NCI-H1092 (cell line): Measurements from ENCODE around the gene OSER1.
A peak's percentile ranks its signal among the peaks of the same experiment; 100 is the strongest.

Experiments used
- DNase-seq: peaks from one replicate; lab custom pipeline; 2025; lab: John Stamatoyannopoulos, UW

OSER1 gene

DNA sequence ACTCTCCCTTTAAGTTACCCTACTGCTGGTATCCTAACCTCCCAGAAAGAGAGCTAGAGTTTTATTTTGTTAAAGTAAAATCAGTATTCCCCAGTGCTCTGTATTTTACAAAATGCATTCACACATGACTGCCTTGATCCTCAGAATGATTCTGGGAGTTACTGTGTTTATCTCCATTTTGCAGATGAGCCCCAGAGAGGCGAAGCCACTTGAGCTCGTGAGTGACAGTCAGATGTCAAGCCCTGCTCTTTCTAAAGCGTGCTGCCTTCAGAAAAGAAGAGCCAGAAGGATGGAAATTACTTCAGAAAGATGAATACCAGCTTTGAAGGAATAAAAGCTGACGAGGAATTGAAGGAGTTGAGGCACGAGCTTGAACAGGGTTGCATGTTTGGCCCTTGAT lies 14.1 kb upstream of the OSER1 start:
- DNase-seq = no peak

DNA sequence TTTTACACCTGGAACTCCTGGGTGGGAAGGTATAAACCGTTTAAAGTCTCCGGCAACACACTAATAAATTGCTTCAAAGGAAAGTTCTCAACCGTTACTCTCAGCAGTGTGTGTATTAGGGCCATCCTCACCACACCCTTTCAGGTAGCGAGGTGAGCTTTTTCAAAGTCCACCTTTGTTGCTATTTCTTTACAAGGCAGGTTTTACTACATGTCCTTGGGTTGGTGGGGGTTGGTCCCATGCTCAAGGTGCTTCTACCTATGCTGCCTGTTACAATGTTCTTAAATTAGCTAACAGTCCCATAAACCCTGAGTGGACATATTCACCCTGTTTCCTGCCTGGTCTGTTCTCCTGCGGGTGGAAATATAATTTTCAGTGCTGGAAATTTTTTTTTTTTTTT lies 13.2 kb upstream of the OSER1 start:
- DNase-seq = no peak

DNA sequence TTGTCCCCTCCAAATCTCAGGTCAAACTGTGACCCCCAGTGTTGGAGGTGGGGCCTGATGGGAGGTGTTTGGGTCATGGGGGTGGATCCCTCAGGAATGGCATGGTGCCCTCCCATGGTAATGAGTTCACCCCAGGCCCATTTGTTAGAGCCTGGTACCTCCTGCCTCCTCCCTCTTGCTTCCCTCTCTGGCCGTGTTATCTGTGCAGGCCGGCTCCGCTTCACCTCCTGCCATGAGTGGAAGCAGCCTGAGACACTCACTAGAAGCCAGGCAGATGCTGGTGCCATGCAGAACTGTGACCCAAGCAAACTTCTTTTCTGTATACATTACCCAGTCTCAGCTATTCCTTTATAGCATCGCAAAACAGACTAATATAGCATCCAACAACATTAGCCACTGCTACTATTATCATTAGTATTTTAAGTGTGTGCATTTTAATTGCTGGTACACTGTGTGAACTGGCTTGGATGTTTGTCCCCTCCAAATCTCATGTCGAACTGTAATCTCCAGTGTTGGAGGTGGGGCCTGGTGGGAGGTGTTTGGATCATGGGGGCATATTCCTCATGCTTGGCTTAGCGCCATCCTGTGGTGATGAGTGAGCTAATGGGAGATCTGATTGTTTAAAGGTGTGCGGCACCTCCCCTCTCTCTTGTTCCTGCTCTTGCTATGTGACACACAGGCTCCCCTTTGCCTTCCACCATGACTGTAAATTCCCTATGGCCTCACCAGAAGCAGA lies 12.2 kb upstream of the OSER1 start:
- no peak for DNase-seq

DNA sequence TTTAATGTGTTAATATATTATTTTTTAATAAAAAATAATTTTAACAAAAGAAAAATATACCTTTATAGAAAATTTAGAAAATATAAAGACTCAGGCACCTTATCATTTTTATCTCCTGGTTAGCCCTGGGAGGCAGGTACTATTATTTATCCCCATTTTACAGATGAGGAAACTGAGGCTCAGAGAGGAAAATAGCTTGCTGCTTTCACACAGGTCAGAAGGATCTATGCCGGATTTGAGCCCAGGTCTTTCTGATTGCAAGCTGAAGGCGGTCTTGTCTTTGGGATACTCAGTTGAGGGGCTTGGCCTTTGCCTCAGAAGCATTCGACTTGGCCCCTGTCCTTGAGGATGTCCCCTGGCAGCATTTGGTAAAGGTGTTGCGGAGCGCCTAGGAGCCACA lies 11.5 kb upstream of the OSER1 start:
- DNase-seq = no peak

DNA sequence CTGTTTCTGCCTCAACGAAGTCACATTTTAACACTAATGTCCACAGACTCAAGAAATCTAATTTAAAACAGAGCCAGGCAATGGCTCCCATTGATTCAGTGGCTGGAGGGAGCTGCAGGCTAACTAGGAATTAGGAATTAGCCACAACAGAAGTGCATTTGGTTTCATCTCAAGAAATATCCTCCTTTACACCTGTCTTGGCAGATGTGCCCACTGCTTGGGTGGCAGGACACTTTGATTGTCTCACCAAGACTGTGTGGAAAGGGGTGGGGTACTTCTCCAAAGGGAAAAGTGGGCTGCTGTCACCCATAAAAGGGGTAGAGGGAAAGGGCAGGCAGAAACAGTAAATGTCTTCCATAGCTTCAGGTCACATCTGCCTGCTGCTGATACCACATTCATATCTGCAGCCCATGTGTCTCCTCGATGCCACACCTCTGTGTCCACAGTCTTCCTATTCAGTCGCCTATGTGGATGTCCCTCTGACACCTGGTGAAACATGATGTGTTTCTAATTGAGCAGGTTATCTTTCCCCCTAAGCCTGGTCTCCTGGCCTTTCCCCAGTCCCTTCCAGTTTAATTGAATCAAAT lies 10.9 kb upstream of the OSER1 start:
- DNase-seq = no peak

DNA sequence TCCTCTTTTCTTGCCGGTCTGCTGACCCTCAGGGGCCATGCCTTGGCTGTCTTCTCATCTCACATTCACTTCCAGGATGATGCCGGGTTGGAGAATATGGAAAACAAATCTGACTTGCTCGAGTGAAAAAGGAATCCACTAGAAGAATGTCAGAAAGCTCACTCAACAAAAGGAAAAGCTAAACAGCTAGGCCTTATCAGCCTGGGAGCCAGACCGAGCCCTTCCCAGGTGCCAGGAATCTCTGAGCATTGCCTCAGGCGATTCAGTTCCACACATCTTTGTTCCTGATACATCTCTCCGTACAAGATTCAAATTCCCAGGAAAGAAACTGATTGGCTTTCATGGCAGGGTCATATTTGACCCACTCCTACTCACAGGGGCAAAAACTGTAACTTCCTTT lies 9.2 kb upstream of the OSER1 start:
- DNase-seq = no peak

DNA sequence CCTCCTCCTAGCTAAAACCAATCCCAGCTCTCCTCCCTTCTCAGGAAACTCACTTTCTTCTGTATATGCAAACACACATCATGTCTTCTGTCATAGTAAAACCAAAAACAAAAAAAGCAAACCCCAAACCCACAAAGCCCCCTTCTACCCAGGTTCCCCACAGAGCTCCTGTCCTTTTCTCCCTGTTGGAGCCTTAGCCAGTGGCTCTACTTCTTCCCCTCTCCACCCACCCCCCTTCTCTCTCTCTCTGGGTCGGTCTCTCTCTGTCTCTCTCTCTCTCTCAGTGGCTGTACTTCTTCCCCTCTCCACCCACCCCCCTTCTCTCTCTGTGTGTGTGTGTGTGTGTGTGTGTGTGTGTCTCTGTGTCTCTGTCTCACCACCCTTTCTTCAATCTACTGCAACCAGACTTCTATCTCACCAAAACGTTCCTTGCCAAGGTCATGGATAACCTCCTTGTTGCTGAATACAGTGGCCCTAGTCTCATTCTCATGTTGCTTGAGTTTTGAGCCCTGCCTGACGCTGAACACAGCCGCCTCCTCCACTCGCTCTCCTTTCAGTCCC lies 8.7 kb upstream of the OSER1 start:
- no peak for DNase-seq

DNA sequence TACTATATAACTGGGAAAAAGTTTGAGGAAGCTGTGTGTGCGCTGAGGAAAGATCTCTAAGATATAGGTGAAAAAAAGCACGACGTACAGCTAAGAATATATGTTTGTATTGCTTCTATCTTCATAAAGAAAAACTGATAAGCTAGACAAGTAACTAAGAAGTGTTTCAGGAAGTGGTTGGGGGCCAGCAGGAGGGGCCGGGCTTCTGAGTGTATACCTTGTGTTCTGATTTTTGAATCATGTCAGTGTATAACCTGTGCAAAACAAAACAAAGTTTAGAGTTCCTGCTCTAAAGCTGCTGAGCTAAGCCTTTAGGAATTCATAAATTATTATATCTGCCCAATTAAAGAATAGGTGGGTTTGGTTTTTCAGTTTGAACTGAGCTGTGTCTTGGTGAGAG lies 7.9 kb upstream of the OSER1 start:
- DNase-seq = no peak

DNA sequence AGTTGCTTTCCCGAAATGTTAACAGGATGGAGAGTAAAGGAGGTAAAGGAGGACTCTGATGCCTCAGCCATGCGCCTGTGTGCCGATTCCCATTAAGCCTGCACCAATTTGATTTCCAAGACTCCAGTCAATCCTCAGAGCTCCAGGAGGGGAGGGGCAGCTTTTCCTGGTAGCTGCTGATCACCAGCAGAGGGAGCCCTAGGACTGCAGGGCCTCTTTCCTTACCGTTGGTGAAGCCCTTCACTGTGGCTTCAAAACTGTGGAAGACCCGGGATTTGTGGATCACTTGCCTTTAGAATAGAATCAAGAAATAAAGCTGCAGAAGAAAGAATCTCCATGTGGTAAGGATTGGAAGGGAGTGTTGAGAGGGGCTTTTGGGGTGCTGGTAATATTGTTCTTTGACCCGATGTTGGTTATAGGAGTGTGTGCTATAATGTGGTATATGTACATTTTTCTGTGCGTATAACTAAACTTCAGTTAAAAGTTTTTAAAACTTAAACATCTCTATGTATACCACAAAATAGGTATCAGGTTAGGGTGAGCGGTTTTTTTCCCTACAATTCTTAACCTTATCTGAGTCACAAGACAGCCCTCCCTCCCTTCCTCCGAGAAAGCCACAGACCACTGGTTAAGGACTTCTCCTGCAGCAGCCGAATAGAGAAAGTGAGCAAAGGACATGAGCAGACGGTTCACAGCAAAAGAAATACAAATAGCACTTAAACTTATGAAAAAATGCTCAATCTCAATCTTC lies 6.9 kb upstream of the OSER1 start:
- DNase-seq = peak; percentile 51

DNA sequence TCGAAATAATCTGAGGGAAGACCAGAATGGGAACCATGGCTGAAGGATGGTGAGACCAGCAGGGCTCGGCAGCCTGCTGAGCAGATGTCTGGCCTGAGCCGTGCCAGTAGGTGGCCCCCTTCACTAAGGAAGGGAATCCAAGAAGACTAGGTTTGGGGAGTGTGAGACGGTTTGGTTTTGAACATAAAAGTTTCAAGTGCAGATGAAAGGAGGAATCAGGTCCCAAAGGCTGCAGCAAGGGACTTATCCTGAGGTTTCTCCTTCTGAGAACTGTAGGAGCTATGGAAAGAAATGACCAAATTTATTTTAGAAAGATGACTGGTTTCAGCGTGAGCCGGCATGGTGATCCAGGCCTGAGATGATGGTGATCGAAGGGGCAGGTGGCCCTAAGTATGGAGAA lies 4.6 kb upstream of the OSER1 start:
- peak; percentile 33 for DNase-seq

DNA sequence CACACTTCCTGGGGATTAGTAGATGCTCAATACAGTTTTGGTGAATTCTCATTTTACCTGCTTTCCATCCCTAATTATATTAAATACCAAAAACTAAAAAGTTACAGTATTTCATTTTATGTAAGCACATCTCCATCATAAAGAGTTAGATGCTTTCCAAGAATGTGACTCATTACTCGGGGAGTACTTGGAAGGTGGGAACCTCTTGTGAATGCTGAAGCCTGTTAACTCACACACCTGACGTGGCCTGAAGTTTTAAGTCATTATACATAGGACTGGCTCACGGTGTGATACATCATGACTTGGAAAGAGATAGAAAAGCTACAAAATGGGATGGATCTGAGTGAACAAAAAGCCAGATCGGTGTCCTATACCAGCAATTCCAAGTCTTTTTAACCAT lies 2.2 kb upstream of the OSER1 start:
- no peak for DNase-seq

DNA sequence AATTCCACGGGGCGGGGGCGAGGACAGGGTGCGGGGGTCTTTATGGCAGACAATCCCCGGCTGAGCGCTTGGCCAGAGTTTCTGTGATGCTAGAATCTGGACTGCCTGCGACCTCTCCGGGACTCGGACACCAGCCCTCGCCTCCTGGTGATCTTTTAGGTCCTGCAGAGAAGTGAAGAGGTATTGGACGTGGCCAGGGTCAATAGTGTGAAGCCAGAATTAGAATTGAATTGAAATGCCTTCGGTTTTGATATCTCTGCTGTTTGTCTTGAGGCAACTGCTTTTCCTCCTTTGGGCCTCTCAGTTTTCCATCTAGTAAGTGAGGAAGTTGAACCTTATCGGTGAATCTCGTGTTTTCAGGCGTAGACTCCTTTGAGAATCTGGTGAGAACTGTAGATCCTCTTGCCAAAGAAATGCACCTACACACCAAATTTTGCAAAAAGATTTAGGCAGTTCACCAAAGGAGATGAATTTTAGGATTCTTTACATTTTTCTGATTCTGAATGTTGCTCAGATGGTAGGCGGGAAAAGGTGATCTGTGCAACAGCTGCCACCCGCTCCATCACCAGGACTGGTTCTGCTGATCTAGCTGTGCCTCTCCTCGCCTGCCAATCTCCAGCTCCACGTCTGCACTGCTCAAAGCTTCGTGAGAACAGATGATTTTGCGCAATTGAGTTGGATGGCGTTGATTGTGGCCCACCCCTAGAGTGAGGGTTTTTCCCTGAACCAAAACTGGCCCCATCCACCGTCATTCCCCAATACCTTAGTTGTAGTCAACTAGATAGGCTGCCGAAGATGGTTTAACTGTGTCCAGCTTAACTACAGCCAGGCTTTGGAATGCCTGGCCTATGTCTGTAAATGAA lies 837 bp upstream of the OSER1 start:
- DNase-seq = no peak

DNA sequence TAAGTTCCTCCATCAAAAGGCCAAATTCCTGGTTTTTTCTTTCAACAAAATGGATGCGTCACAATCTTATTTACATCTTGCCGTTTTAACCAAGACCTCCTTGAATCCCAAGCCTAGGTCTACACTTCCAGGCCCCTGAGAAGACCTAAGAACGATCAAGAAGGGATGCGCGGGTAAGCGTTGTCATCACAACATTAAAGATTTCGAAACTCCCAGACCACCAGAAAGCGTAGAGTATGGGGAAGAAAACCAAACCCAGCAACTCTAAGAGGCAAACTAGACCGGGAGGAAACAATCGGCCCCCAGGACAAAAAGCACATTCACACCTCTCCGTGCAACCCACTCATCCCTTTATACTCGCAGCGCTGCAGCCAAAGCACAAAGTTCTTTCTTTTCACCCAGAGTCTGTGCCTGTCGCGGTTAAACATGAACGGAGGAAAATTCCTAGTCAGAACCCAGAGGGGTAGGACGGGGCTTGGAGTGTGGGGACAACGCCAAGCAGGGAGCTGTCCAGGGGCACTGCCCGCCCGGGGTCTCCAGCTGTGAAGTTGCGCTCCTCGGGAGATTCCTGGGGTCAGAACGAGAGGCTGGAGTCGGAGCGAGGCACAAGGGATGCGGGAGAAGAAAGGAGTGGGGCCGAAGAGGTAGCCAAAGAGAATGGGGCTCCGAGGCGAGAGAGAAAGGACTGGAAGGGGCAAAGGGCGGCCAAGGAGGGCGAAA lies 725 bp downstream of the OSER1 start:
- DNase-seq = no peak

DNA sequence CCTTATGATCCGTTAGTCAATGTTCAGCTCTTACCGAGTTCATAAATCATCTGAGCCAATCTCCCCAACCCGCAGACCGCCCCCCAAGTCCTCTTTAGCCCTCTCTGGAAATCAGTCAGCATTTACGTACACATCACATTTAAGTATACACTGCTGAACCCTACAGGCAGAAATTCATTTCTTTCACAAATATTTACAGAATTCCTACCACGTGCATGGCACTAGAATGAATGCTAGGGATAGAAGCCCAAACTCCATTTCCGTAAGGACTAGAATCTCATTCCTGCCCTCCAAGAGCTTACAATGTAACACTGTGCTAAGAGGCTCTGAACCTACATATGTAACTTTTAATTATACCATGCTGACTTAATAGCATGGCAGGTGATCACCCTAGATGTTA lies 1.8 kb downstream of the OSER1 start:
- DNase-seq = no peak

DNA sequence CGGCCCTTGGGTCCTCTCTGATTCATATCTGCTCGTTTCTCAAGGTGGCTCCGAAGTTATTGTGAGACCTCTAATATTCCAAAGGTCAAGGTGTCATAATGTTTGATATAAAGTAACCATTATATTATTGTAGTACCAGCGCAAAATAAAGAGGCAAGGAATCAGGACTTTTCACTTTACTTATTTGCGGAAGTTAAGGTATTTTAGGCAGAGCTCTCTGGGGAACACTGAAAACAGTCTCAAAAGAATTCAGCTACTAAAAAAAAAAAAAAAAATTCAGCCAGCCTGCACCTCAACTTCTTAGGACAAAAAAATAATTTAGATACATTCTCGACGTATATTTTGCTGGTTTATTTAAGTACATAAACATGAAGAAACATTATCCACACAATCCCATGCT lies 2.4 kb downstream of the OSER1 start:
- no peak for DNase-seq

DNA sequence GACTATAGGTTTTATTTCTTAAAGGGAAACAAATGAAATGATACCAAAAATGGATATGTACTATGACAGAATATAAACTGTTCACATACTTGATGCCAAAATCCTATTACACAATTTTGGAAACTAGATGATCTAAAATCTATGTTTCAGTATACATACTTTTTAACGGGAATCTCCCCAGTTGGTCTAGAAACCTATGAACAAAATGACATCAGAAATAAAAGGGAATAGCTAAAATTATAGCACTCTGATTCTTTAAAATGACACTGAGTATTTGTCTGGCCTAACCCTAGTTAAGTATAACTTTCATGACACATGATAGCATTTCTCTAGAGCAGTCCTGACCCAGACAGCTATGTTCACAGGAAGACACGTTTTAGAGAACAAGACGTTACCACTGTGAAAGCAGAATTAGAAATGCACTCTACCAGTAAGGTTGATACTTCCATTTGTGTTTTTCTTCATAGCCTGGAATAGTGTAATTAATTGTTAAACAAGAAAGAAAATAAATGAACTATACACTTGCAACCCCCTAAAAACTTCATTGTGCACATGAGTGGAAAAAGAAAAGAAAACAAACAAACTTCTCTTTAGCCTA lies 3.3 kb downstream of the OSER1 start:
- DNase-seq = no peak

DNA sequence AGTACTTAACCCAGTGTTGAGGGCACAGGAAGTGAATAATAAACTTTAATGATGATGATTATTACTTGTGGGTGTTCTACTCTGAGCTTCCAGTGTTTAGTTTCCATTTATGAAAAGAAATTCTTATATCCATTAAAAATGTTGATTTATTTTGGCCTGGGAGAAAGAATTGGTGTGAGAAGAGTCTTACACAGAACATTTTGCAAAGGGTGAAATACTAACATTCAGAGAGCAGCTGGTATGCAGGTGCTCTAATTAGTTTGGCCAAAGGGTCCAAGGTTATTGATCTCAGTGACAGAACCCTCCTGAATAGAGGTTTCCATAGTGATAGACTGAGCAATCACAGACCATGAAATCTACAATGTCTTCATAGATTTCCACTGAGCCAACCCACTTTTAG lies 4.4 kb downstream of the OSER1 start:
- no peak for DNase-seq

DNA sequence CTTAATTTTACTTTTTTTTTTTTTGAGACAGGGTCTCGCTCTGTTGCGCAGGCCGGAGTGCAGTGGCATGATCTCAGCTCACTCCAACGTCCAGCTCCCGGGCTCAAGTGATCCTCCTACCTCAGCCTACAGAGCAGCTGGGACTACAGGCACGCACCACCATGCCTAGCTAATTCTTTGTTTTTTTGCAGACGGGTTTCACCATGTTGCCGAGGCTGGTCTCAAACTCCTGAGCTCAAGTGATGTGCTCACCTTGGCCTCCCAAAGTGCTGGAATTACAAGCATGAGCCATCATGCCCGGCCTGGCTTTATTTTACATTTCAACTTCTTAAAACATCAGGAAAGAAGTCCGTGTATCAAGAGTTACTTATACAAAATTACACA lies 5.7 kb downstream of the OSER1 start:
- DNase-seq = no peak

DNA sequence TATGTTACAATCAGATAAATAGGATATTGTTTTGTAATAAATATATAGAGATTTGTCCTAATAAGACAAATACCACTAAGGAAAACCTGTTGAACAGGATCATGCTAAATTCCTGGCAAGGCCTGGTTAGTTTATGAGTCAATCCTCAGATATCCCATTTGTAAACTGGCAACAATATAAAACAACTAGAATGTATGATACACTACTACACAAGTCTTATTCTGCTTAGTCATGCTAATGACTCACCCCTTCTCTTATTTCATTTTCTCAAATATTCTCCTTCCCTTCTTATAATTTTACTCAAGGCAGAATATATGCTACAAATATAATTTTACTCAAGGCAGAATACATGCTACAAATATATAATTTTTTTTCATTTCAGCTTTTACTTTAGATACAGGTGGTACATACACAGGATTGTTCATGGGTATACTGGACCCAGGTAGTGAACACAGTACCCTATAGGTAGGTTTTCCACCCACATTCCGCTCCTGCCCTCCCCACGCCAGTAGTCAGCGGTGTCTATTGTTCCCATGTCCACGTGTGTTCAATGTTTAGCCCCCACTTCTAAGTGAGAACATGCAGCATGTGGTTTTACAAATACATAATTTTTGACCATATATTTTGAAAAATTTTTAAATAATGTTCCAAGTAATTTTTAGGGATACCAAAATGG lies 6.3 kb downstream of the OSER1 start:
- no peak for DNase-seq

DNA sequence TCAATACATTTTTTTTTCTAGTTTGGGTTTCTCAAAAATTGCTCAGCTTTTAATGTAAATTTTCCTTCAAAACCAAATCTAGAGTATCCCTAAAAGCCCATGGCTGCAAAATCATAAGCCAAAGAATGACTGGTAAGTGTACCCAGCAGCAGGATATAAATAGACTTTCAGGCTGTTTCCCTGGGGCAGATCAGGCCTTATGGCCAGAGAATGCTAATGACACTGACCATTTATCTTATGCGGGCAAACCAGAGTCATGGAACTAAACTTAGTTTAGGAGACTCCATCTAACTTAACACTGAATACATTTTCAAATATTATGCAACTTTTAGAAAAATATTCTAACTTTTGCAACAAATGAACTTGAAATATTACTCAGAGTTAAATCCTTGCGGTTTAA lies 7.4 kb downstream of the OSER1 start:
- DNase-seq = no peak

DNA sequence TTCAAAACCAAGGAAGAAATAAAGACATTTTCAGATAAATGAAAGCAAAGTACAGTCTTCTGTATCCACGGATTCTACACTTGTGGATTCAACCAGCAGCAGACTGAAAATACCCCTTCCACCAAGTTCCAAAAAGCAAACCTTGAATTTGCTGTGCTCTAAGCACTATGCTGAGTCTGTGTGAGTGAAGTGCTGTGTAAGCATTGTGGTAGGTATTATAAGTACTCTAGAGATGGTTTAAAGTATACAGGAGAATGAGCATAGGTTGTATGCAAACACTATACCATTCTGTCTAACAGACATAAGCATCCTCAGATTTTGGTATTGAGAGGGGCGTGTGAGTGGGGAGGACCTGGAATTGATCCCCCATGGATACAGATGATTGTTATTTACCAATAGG lies 9.6 kb downstream of the OSER1 start:
- no peak for DNase-seq
